HG03095 (cell line): ENCODE data around the gene YY1.
"Not testable (repeated sequence)": the region's sequence is repeated elsewhere in the genome, so short reads cannot be mapped to it uniquely, and the experiment has no call there.

Source experiments
- ATAC-seq: cut with Tn5 transposase; IDR thresholded peaks from one replicate; pipeline ENCODE4 v1.9.1; 2021; ENCODE audit warnings: moderate library complexity; ENCODE audit not compliant: unreplicated experiment

YY1 gene

GRCh38 chr14:100213956-100214769 is 24.8 kb upstream of the YY1 start:
- ATAC-seq = peak; percentile 87

- peak; percentile 1 for ATAC-seq
Observed at GRCh38 chr14:100214770-100215083, 24.2 kb upstream of the YY1 start.

GRCh38 chr14:100215330-100215885 is 23.5 kb upstream of the YY1 start:
- ATAC-seq = no peak

- ATAC-seq = no peak
Observed at GRCh38 chr14:100219126-100219785, 19.7 kb upstream of the YY1 start.

GRCh38 chr14:100221533-100222223 is 17.3 kb upstream of the YY1 start:
- ATAC-seq = peak; percentile 95

- no peak for ATAC-seq
Observed at GRCh38 chr14:100222224-100223093, 16.5 kb upstream of the YY1 start.

GRCh38 chr14:100223332-100224201 is 15.4 kb upstream of the YY1 start:
- no peak for ATAC-seq

- ATAC-seq = no peak
Observed at GRCh38 chr14:100224229-100224866, 14.6 kb upstream of the YY1 start.

- no peak for ATAC-seq
Observed at GRCh38 chr14:100225169-100225568, 13.8 kb upstream of the YY1 start.

GRCh38 chr14:100230361-100230760 is 8.6 kb upstream of the YY1 start:
- ATAC-seq = no peak

GRCh38 chr14:100234511-100234910 is 4.4 kb upstream of the YY1 start:
- no peak for ATAC-seq

- not testable (repeated sequence) for ATAC-seq
Observed at GRCh38 chr14:100236271-100236818, 2.6 kb upstream of the YY1 start.

- no peak for ATAC-seq
Observed at GRCh38 chr14:100236881-100237280, 2.1 kb upstream of the YY1 start.

GRCh38 chr14:100237735-100238418 is 1.1 kb upstream of the YY1 start:
- peak; percentile 7 for ATAC-seq

- no peak for ATAC-seq
Observed at GRCh38 chr14:100239211-100239839, 381 bp downstream of the YY1 start.

- ATAC-seq = peak; percentile 27
Observed at GRCh38 chr14:100239840-100240667, 1.1 kb downstream of the YY1 start.

- no peak for ATAC-seq
Observed at GRCh38 chr14:100240668-100241032, 1.7 kb downstream of the YY1 start.
